Activated CD8-positive, alpha-beta T cell treated with anti-CD3 and anti-CD28 coated beads, Interleukin-2, amount 10 ng/mL, durations not matched to agents 7 days and 5 days (primary cell): ENCODE measurements around the gene SP8. TPM values are rescaled to one million over a fixed set of nuclear protein-coding genes. Genes with fewer than 3 reads are reported as not detected.

Experiments
- ATAC-seq: fragments of 150-1000 bp; cut with Tn5 transposase; one replicate; pipeline ENCODE4 v1.10.0; 2021; ENCODE audit warnings: moderate library complexity
- CTCF ChIA-PET: fragments of 350-600 bp; sonication (Branson Sonifier 250); formaldehyde crosslinking; loops from one replicate; lab custom pipeline; 2021; ENCODE audit warnings: antibody characterized with exemption; lab: Charles Lee
- POLR2A ChIA-PET: fragments of 350-600 bp; sonication (Branson Sonifier 250); formaldehyde crosslinking; loops from one replicate; lab custom pipeline; 2021; ENCODE audit warnings: antibody characterized with exemption; lab: Charles Lee
- DNase-seq: peaks from one replicate; pipeline ENCODE4 v3.0.0-alpha.2; 2020
- H3K27ac Mint-ChIP-seq: one replicate; pipeline ENCODE4 v1.8.0; 2021; ENCODE audit warnings: mild to moderate bottlenecking, mixed read lengths
- H3K27me3 Mint-ChIP-seq: one replicate; pipeline ENCODE4 v1.8.0; 2021; ENCODE audit warnings: low read depth, mixed read lengths
- H3K36me3 Mint-ChIP-seq: one replicate; pipeline ENCODE4 v1.8.0; 2021; ENCODE audit warnings: low read depth, mixed read lengths
- H3K4me1 Mint-ChIP-seq: one replicate; pipeline ENCODE4 v1.8.0; 2021; ENCODE audit warnings: low read depth, mixed read lengths
- H3K4me3 Mint-ChIP-seq: one replicate; pipeline ENCODE4 v1.8.0; 2021; ENCODE audit warnings: mild to moderate bottlenecking, mixed read lengths
- H3K9me3 Mint-ChIP-seq: one replicate; pipeline ENCODE4 v1.8.0; 2022; ENCODE audit warnings: mixed read lengths; ENCODE audit not compliant: insufficient read depth
- total RNA-seq, 2 experiments: library from RNA; stranded (reverse); gene quantifications; one replicate each; pipeline ENCODE4 v1.2.3, GENCODE V29; 2021

The SP8 gene
- total RNA-seq, 2 experiments from 2014 or later, result not detected

- no peaks in the 10 kb centered on the region for H3K9me3 Mint-ChIP-seq
- peak overlapping the region; percentile 65 for H3K4me3 Mint-ChIP-seq
- ATAC-seq, result no peak
- H3K27ac Mint-ChIP-seq, result peak overlapping the region; percentile 34
- H3K36me3 Mint-ChIP-seq, result peaks cover 20% of the 10 kb centered on the region
- no peak for DNase-seq
- ChIA-PET POLR2A (no interaction called here), CTCF (interaction anchor here (0.6 kb wide), 1 partner anchor 16 kb away, joined by 3 read pairs; no protein-coding TSS in a partner anchor)
- H3K27me3 Mint-ChIP-seq, result peaks cover 70% of the 10 kb centered on the region
- H3K4me1 Mint-ChIP-seq, result peaks cover 22% of the 10 kb centered on the region
Observed at GRCh38 chr7:20783125-20783699, 3.5 kb downstream of the SP8 start.

GRCh38 chr7:20779041-20779440, 7.6 kb downstream of the SP8 start:
- CTCF ChIA-PET, result no interaction called here
- H3K4me1 Mint-ChIP-seq, result peaks cover 12% of the 10 kb centered on the region
- DNase-seq (no peak), ATAC-seq (no peak)
- peaks cover 16% of the 10 kb centered on the region for H3K36me3 Mint-ChIP-seq
- POLR2A ChIA-PET, result no interaction called here
- no peaks in the 10 kb centered on the region for H3K9me3 Mint-ChIP-seq
- no peak overlapping the region for H3K4me3 Mint-ChIP-seq
- H3K27ac Mint-ChIP-seq, result no peak overlapping the region
- H3K27me3 Mint-ChIP-seq, result peaks cover 73% of the 10 kb centered on the region

GRCh38 chr7:20778063-20778721, 8.5 kb downstream of the SP8 start:
- ChIA-PET POLR2A (interaction anchor here (0.7 kb wide), 1 partner anchor 124 kb away, joined by 3 read pairs; no protein-coding TSS in a partner anchor), CTCF (no interaction called here)
- ATAC-seq (peak; percentile 58), DNase-seq (no peak)
- peaks cover 10% of the 10 kb centered on the region for H3K36me3 Mint-ChIP-seq
- H3K4me1 Mint-ChIP-seq, result peaks cover 7% of the 10 kb centered on the region
- H3K27me3 Mint-ChIP-seq, result peaks cover 66% of the 10 kb centered on the region
- no peak overlapping the region for H3K27ac Mint-ChIP-seq
- H3K4me3 Mint-ChIP-seq, result no peak overlapping the region
- H3K9me3 Mint-ChIP-seq, result no peaks in the 10 kb centered on the region

- peak overlapping the region; percentile 43 for H3K27ac Mint-ChIP-seq
- no peak for ATAC-seq
- H3K4me1 Mint-ChIP-seq, result peaks cover 7% of the 10 kb centered on the region
- ChIA-PET CTCF (no interaction called here), POLR2A (no interaction called here)
- H3K9me3 Mint-ChIP-seq, result no peaks in the 10 kb centered on the region
- peaks cover 8% of the 10 kb centered on the region for H3K36me3 Mint-ChIP-seq
- peak overlapping the region; percentile 62 for H3K4me3 Mint-ChIP-seq
- DNase-seq, result no peak
- H3K27me3 Mint-ChIP-seq, result peaks cover 61% of the 10 kb centered on the region
Observed at GRCh38 chr7:20777377-20778062, 9.2 kb downstream of the SP8 start.

- CTCF ChIA-PET, result no interaction called here
- POLR2A ChIA-PET, result no interaction called here
- no peak overlapping the region for H3K27ac Mint-ChIP-seq
Observed at GRCh38 chr7:20776942-20777341, 9.7 kb downstream of the SP8 start.

GRCh38 chr7:20776214-20776911, 10.3 kb downstream of the SP8 start:
- H3K27me3 Mint-ChIP-seq, result peaks cover 60% of the 10 kb centered on the region
- H3K9me3 Mint-ChIP-seq, result no peaks in the 10 kb centered on the region
- POLR2A ChIA-PET, result no interaction called here
- peaks cover 8% of the 10 kb centered on the region for H3K36me3 Mint-ChIP-seq
- peaks cover 7% of the 10 kb centered on the region for H3K4me1 Mint-ChIP-seq
- CTCF ChIA-PET, result no interaction called here
- no peak overlapping the region for H3K27ac Mint-ChIP-seq
- no peak for ATAC-seq
- DNase-seq, result no peak
- no peak overlapping the region for H3K4me3 Mint-ChIP-seq

More at GRCh38 chr7:20776942-20777341, 9.7 kb downstream of the SP8 start:
- no peak for DNase-seq
- Mint-ChIP-seq H3K4me3 (no peak overlapping the region), H3K4me1 (peaks cover 7% of the 10 kb centered on the region), H3K36me3 (peaks cover 8% of the 10 kb centered on the region), H3K27me3 (peaks cover 64% of the 10 kb centered on the region), H3K9me3 (no peaks in the 10 kb centered on the region)
- ATAC-seq, result no peak

- ATAC-seq (no peak), DNase-seq (no peak)
- H3K4me3 Mint-ChIP-seq, result no peak overlapping the region
- no peaks in the 10 kb centered on the region for H3K4me1 Mint-ChIP-seq
- H3K36me3 Mint-ChIP-seq, result no peaks in the 10 kb centered on the region
- CTCF ChIA-PET, result no interaction called here
- no peaks in the 10 kb centered on the region for H3K9me3 Mint-ChIP-seq
- POLR2A ChIA-PET, result no interaction called here
- no peak overlapping the region for H3K27ac Mint-ChIP-seq
- no peaks in the 10 kb centered on the region for H3K27me3 Mint-ChIP-seq
Observed at GRCh38 chr7:20754001-20754400, 32.7 kb downstream of the SP8 start.

- ATAC-seq (no peak), DNase-seq (no peak)
- CTCF ChIA-PET, result no interaction called here
- Mint-ChIP-seq H3K27ac (no peak overlapping the region), H3K4me3 (no peak overlapping the region), H3K9me3 (no peaks in the 10 kb centered on the region), H3K36me3 (no peaks in the 10 kb centered on the region), H3K27me3 (no peaks in the 10 kb centered on the region), H3K4me1 (no peaks in the 10 kb centered on the region)
- POLR2A ChIA-PET, result interaction anchor here (0.7 kb wide), 1 partner anchor 157 kb away, joined by 5 read pairs; no protein-coding TSS in a partner anchor
Observed at GRCh38 chr7:20749906-20750305, 36.8 kb downstream of the SP8 start.

- Mint-ChIP-seq H3K27ac (no peak overlapping the region), H3K27me3 (no peaks in the 10 kb centered on the region), H3K4me3 (no peak overlapping the region), H3K4me1 (no peaks in the 10 kb centered on the region), H3K9me3 (no peaks in the 10 kb centered on the region), H3K36me3 (no peaks in the 10 kb centered on the region)
- ATAC-seq (no peak), DNase-seq (no peak)
- POLR2A ChIA-PET, result no interaction called here
- CTCF ChIA-PET, result no interaction called here
Observed at GRCh38 chr7:20748853-20749252, 37.8 kb downstream of the SP8 start.

- ATAC-seq (no peak), DNase-seq (no peak)
- ChIA-PET CTCF (no interaction called here), POLR2A (no interaction called here)
- H3K9me3 Mint-ChIP-seq, result no peaks in the 10 kb centered on the region
- no peak overlapping the region for H3K4me3 Mint-ChIP-seq
- no peak overlapping the region for H3K27ac Mint-ChIP-seq
- no peaks in the 10 kb centered on the region for H3K4me1 Mint-ChIP-seq
- no peaks in the 10 kb centered on the region for H3K36me3 Mint-ChIP-seq
- no peaks in the 10 kb centered on the region for H3K27me3 Mint-ChIP-seq
Observed at GRCh38 chr7:20747001-20747400, 39.7 kb downstream of the SP8 start.

- Mint-ChIP-seq H3K27me3 (no peaks in the 10 kb centered on the region), H3K27ac (no peak overlapping the region), H3K4me3 (no peak overlapping the region), H3K9me3 (no peaks in the 10 kb centered on the region), H3K36me3 (no peaks in the 10 kb centered on the region), H3K4me1 (no peaks in the 10 kb centered on the region)
- CTCF ChIA-PET, result no interaction called here
- DNase-seq, result no peak
- no peak for ATAC-seq
- POLR2A ChIA-PET, result no interaction called here
Observed at GRCh38 chr7:20745702-20746101, 41.0 kb downstream of the SP8 start.
